Astrocyte (in vitro differentiated cells and primary cell): ENCODE data around the gene EFNA5. TPM values are rescaled to one million over a fixed set of nuclear protein-coding genes. Genes with fewer than 3 reads are reported as not detected.
"Not testable (repeated sequence)": the region's sequence is repeated elsewhere in the genome, so short reads cannot be mapped to it uniquely, and the experiment has no call there.

Experiments used
- DNase-seq: peaks from one replicate; pipeline ENCODE4 v3.0.0-alpha.2; 2010; ENCODE audit warnings: low read depth
- FAIRE-seq: peaks from 2 replicates; lab custom pipeline; 2011; peaks lifted over from hg19 to GRCh38; lab: Jason Lieb, UNC
- H2AFZ ChIP-seq: 2 replicates; pipeline ENCODE4 v1.6.0; 2012; ENCODE audit warnings: low read depth, low read length, inconsistent platforms
- H3K27ac ChIP-seq: 2 replicates; pipeline ENCODE4 v1.5.1; 2011; ENCODE audit warnings: low read depth, low read length, inconsistent platforms
- H3K27me3 ChIP-seq: 2 replicates; pipeline ENCODE4 v1.6.0; 2011; ENCODE audit warnings: low read length, inconsistent platforms; ENCODE audit not compliant: insufficient read depth
- H3K36me3 ChIP-seq: 2 replicates; pipeline ENCODE4 v1.5.1; 2011; ENCODE audit warnings: low read length, inconsistent platforms; ENCODE audit not compliant: insufficient read depth
- H3K4me1 ChIP-seq: 2 replicates; pipeline ENCODE4 v1.5.1; 2011; ENCODE audit warnings: low read length, inconsistent platforms; ENCODE audit not compliant: insufficient read depth
- H3K4me2 ChIP-seq: 2 replicates; pipeline ENCODE4 v1.6.0; 2012; ENCODE audit warnings: low read length, inconsistent platforms
- H3K4me3 ChIP-seq: 2 replicates; pipeline ENCODE4 v1.5.1; 2011; ENCODE audit warnings: low read depth, mild to moderate bottlenecking, low read length, inconsistent platforms; ENCODE audit not compliant: insufficient read depth
- H3K79me2 ChIP-seq: 2 replicates; pipeline ENCODE4 v1.6.0; 2012; ENCODE audit warnings: mild to moderate bottlenecking, low read length, inconsistent platforms; ENCODE audit not compliant: insufficient read depth
- H3K9ac ChIP-seq: 2 replicates; pipeline ENCODE4 v1.6.0; 2012; ENCODE audit warnings: mild to moderate bottlenecking, low read length, inconsistent platforms
- H3K9me3 ChIP-seq: 2 replicates; pipeline ENCODE4 v1.5.1; 2012; ENCODE audit warnings: low read depth, mild to moderate bottlenecking, low read length, inconsistent platforms; ENCODE audit not compliant: insufficient read depth
- H4K20me1 ChIP-seq: 2 replicates; pipeline ENCODE4 v1.6.0; 2012; ENCODE audit warnings: low read length, inconsistent platforms; ENCODE audit not compliant: insufficient read depth
- H3K27ac Mint-ChIP-seq: one replicate; pipeline ENCODE4 v1.8.0; 2021; ENCODE audit warnings: mild to moderate bottlenecking, mixed read lengths; ENCODE audit not compliant: unreplicated experiment
- H3K27me3 Mint-ChIP-seq: one replicate; pipeline ENCODE4 v1.8.0; 2021; ENCODE audit warnings: low read depth, mixed read lengths; ENCODE audit not compliant: unreplicated experiment
- H3K36me3 Mint-ChIP-seq: one replicate; pipeline ENCODE4 v1.8.0; 2021; ENCODE audit warnings: low read depth, mixed read lengths; ENCODE audit not compliant: unreplicated experiment
- H3K4me1 Mint-ChIP-seq: one replicate; pipeline ENCODE4 v1.8.0; 2021; ENCODE audit warnings: low read depth, mixed read lengths; ENCODE audit not compliant: unreplicated experiment
- H3K4me3 Mint-ChIP-seq: one replicate; pipeline ENCODE4 v1.8.0; 2021; ENCODE audit warnings: mild to moderate bottlenecking, moderate library complexity, mixed read lengths; ENCODE audit not compliant: unreplicated experiment
- H3K9me3 Mint-ChIP-seq: one replicate; pipeline ENCODE4 v1.8.0; 2021; ENCODE audit warnings: mild to moderate bottlenecking, mixed read lengths; ENCODE audit not compliant: unreplicated experiment
- CTCF ChIP-seq: IDR thresholded peaks from 2 replicates; pipeline ENCODE4 v1.5.1; 2011; ENCODE audit warnings: low read depth, mild to moderate bottlenecking, inconsistent platforms, low read length, moderate library complexity; ENCODE audit not compliant: insufficient read depth
- EZH2 ChIP-seq: IDR thresholded peaks from 2 replicates; pipeline ENCODE4 v1.6.1; 2012; ENCODE audit warnings: mild to moderate bottlenecking, low read length, inconsistent platforms; ENCODE audit not compliant: insufficient read depth
- total RNA-seq: library from RNA; stranded (reverse); gene quantifications from 2 replicates; pipeline ENCODE4 v1.2.1, GENCODE V29; 2021

Gene EFNA5
- total RNA-seq, 1 donor from 2014 or later, result 59.3 TPM

GRCh38 chr5:107496466-107496865, 174.3 kb downstream of the EFNA5 start:
- H3K27me3 Mint-ChIP-seq, result no peaks in the 10 kb centered on the region
- Histone ChIP-seq H3K9ac (no peak overlapping the region), H3K9me3 (no peaks in the 10 kb centered on the region), H3K79me2 (no peaks in the 10 kb centered on the region), H3K4me2 (no peak overlapping the region), H3K27ac (no peak overlapping the region), H3K27me3 (no peaks in the 10 kb centered on the region), H2AFZ (no peak overlapping the region), H3K4me1 (no peaks in the 10 kb centered on the region), H3K4me3 (no peak overlapping the region), H4K20me1 (no peaks in the 10 kb centered on the region), H3K36me3 (no peaks in the 10 kb centered on the region)
- peaks cover 10% of the 10 kb centered on the region for H3K36me3 Mint-ChIP-seq
- peaks cover 29% of the 10 kb centered on the region for H3K4me1 Mint-ChIP-seq
- no peak for DNase-seq
- peaks cover 4% of the 10 kb centered on the region for H3K9me3 Mint-ChIP-seq
- H3K4me3 Mint-ChIP-seq, result no peak overlapping the region
- TF ChIP-seq EZH2 (no peak), CTCF (no peak)
- H3K27ac Mint-ChIP-seq, result no peak overlapping the region
- FAIRE-seq, result no peak

GRCh38 chr5:107494129-107494528, 176.6 kb downstream of the EFNA5 start:
- not testable (repeated sequence) for H3K27me3 Mint-ChIP-seq, H3K4me2 ChIP-seq, H3K4me3 ChIP-seq, H3K4me1 ChIP-seq, H3K9me3 ChIP-seq, H3K27ac Mint-ChIP-seq, H2AFZ ChIP-seq, FAIRE-seq, H3K27ac ChIP-seq, H3K79me2 ChIP-seq, DNase-seq, H3K36me3 ChIP-seq, H3K9ac ChIP-seq, H4K20me1 ChIP-seq, H3K36me3 Mint-ChIP-seq, H3K9me3 Mint-ChIP-seq, H3K27me3 ChIP-seq, H3K4me3 Mint-ChIP-seq
- peaks cover 14% of the 10 kb centered on the region for H3K4me1 Mint-ChIP-seq

GRCh38 chr5:107487056-107487542, 183.6 kb downstream of the EFNA5 start:
- no peak overlapping the region for H3K4me3 Mint-ChIP-seq
- DNase-seq, result no peak
- H3K9me3 Mint-ChIP-seq, result no peaks in the 10 kb centered on the region

More at GRCh38 chr5:107487056-107487542, 183.6 kb downstream of the EFNA5 start:
- Mint-ChIP-seq H3K27me3 (no peaks in the 10 kb centered on the region), H3K27ac (peak overlapping the region; percentile 26), H3K36me3 (no peaks in the 10 kb centered on the region), H3K4me1 (peaks cover 25% of the 10 kb centered on the region)
- H3K27ac ChIP-seq, result no peak overlapping the region
- no peaks in the 10 kb centered on the region for H3K27me3 ChIP-seq
- no peak overlapping the region for H2AFZ ChIP-seq
- H3K4me2 ChIP-seq, result no peak overlapping the region
- no peaks in the 10 kb centered on the region for H4K20me1 ChIP-seq
- no peak for FAIRE-seq
- H3K4me1 ChIP-seq, result no peaks in the 10 kb centered on the region
- no peak overlapping the region for H3K4me3 ChIP-seq
- no peaks in the 10 kb centered on the region for H3K79me2 ChIP-seq
- no peaks in the 10 kb centered on the region for H3K9me3 ChIP-seq
- no peak for TF ChIP-seq EZH2
- TF ChIP-seq CTCF, result no peak
- no peaks in the 10 kb centered on the region for H3K36me3 ChIP-seq
- H3K9ac ChIP-seq, result no peak overlapping the region
